ENCODE data around the gene COL18A1. TPM values are rescaled to one million over a fixed set of nuclear protein-coding genes. Genes with fewer than 3 reads are reported as not detected.

COL18A1 gene
- total and polyA plus RNA-seq, 3 donors from 2014 or later = 53.2 to 165 (median 111) TPM

DNA sequence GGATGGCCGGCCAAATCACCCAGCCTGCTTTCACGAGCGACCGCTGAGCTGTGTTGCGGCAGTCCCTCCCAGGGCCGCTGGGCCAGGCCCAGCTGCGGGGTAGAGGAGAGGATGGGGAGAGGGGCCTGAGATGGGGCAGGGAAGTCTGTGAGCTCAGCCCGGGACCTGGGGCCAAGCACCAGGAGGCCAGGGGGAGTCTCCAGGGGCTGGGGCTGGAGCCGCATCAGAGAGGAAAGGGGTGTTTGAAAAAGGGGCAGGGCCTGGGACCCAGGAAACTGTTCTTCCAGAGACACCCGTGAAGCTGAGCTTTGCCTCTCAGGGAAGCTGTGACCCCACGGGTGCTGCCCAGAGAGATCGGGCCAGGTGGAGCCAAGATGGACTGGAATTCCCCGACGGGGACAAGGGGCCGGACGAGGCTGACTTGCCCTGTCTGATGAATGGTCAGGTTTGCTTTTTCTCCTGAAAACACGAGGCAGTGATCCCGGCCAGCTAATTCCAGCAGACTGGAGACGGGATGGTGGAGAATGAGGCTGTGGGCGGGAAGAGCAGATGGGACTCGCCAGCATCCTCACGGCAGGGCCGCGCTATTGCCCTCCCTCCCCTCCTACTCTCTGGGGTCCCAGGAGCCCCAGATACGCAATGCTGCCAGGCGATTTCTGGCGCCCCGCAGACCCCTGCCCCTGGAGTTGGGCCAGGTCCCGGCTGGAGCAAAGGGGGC, 40.3 kb upstream of the COL18A1 start:
- peak; percentile 50 for DNase-seq
- TF ChIP-seq, protein P1, sequence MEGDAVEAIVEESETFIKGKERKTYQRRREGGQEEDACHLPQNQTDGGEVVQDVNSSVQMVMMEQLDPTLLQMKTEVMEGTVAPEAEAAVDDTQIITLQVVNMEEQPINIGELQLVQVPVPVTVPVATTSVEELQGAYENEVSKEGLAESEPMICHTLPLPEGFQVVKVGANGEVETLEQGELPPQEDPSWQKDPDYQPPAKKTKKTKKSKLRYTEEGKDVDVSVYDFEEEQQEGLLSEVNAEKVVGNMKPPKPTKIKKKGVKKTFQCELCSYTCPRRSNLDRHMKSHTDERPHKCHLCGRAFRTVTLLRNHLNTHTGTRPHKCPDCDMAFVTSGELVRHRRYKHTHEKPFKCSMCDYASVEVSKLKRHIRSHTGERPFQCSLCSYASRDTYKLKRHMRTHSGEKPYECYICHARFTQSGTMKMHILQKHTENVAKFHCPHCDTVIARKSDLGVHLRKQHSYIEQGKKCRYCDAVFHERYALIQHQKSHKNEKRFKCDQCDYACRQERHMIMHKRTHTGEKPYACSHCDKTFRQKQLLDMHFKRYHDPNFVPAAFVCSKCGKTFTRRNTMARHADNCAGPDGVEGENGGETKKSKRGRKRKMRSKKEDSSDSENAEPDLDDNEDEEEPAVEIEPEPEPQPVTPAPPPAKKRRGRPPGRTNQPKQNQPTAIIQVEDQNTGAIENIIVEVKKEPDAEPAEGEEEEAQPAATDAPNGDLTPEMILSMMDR (IDR thresholded peaks at IDR 0.05) = no peak
- TF ChIP-seq POLR2A (IDR thresholded peaks at IDR 0.05) = no peak
- Histone ChIP-seq H3K9me3 (no peaks in the 10 kb centered on the region), H3K27me3 (no peaks in the 10 kb centered on the region), H3K4me3 (no peak overlapping the region), H3K36me3 (ENCODE audit: low read depth, missing control alignments) (no peaks in the 10 kb centered on the region), H3K4me1 (peaks cover 20% of the 10 kb centered on the region), H3K27ac (peak overlapping the region; percentile 86 to 90)
- intact Hi-C loops (cut with DNase I; ENCODE audit: low total_unique reads) = no loop called here
- 48 to 56% methylated on average over 19 to 29 of the region's 29 CpGs for WGBS, 2 donors

DNA sequence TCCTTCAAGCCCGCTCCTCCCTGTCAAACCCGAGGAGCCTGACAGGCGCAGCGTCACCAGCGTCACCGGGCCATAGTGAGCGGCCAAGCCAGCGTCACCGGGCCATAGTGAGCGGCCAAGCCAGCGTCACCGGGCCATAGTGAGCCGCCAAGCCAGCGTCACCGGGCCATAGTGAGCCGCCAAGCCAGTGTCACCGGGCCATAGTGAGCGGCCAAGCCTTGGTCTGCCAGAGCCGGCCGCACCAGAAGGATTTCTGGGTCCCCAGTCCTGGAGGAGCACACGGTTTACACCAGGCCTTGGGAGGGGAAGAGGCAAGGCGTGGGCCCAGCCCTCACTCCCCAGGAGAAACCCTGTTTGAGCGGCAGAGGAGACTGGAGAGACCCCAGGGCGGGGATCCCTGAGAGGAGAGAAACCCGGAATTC, 39.8 kb upstream of the COL18A1 start:
- 95 to 97% methylated on average over 21 to 25 of the region's 25 CpGs for WGBS, 2 donors
- no peak for DNase-seq
- H3K4me1 ChIP-seq = peaks cover 20% of the 10 kb centered on the region
- TF ChIP-seq POLR2A (IDR thresholded peaks at IDR 0.05) = no peak
- TF ChIP-seq, protein P1 (IDR thresholded peaks at IDR 0.05) = no peak
- H3K9me3 ChIP-seq = no peaks in the 10 kb centered on the region
- H3K36me3 ChIP-seq (ENCODE audit: low read depth, missing control alignments) = no peaks in the 10 kb centered on the region
- H3K27ac ChIP-seq = peak overlapping the region; percentile 86 to 90
- H3K4me3 ChIP-seq = no peak overlapping the region
- intact Hi-C loops (cut with DNase I; ENCODE audit: low total_unique reads) = no loop called here
- no peaks in the 10 kb centered on the region for H3K27me3 ChIP-seq

DNA sequence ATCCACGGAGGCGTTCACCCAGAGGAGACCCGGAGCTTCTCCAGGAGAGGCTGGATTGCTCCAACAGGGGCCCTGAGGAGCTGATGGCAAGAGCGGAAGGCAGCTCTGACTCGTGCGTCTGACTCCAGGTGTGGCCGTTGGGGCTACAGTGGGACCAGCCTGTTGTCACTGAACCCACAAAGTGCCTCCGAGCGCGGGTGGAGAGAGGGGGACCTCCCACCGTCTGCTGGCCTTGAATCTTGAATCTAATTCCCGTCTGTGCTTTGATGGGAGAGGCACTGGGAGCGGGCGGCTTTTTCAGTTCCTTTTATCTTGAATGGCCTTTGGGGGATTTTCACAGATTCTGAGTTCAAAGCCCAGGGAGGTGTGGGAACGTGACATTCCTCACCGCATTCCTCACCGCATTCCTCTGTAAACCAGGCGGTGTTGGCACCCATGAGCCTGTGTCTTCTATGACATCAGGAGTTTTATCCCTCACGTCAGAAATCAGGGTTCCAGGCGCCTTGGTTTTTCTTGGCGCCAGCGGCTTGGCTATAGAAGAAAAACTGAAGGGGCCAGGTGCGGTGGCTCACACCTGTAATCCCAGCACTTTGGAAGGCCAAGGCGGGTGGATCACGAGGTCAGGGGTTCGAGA, 39.2 kb upstream of the COL18A1 start:
- DNase-seq = no peak
- peak overlapping the region in 1 of 2 donors; percentile 90 for H3K27ac ChIP-seq
- WGBS, 2 donors = 76 to 86% methylated on average over 21 to 26 of the region's 26 CpGs
- H3K36me3 ChIP-seq (ENCODE audit: low read depth, missing control alignments) = no peaks in the 10 kb centered on the region
- no peak for TF ChIP-seq POLR2A (IDR thresholded peaks at IDR 0.05)
- TF ChIP-seq, protein P1 (IDR thresholded peaks at IDR 0.05) = no peak
- H3K9me3 ChIP-seq = no peaks in the 10 kb centered on the region
- no peaks in the 10 kb centered on the region for H3K27me3 ChIP-seq
- no peak overlapping the region for H3K4me3 ChIP-seq
- intact Hi-C loops (cut with DNase I; ENCODE audit: low total_unique reads) = no loop called here
- H3K4me1 ChIP-seq = peaks cover 20% of the 10 kb centered on the region

DNA sequence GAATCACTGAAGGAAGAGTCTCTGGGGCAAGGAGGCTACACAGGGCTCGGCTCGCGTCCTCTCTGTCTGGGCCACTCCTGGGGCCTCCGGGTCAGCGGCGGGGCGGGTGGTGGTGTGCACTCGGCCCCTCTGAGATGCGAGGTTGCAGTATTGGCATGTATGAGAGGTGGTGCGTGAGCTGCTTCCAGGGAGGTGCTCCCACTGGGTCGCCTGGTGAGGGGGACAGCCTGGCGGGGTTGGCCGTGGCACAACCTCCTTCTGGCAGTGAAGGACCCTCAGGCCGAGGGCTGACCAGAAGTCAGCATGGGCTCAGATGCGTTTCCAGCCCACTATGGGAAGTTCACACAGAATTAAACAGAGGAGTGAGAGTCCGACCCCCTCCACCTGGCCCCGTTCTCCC, 38.5 kb upstream of the COL18A1 start:
- no peak overlapping the region for H3K4me3 ChIP-seq
- intact Hi-C loops (cut with DNase I; ENCODE audit: low total_unique reads) = no loop called here
- WGBS, 2 donors = 93 to 100% methylated on average over 6 to 17 of the region's 17 CpGs
- H3K4me1 ChIP-seq = peaks cover 20% of the 10 kb centered on the region
- peak overlapping the region in 1 of 2 donors; percentile 48 for H3K27ac ChIP-seq
- H3K27me3 ChIP-seq = no peaks in the 10 kb centered on the region
- TF ChIP-seq, protein P1 (IDR thresholded peaks at IDR 0.05) = no peak
- TF ChIP-seq POLR2A (IDR thresholded peaks at IDR 0.05) = no peak
- H3K36me3 ChIP-seq (ENCODE audit: low read depth, missing control alignments) = no peaks in the 10 kb centered on the region
- no peak for DNase-seq
- no peaks in the 10 kb centered on the region for H3K9me3 ChIP-seq
